H1 (cell line): ENCODE results near the gene LRRC49. TPM values are rescaled to one million over a fixed set of nuclear protein-coding genes. Genes with fewer than 3 reads are reported as not detected.

Source experiments
- ASH2L ChIP-seq: fragments of 200-600, 300-600 bp; sonication (generic); IDR thresholded peaks from one replicate; pipeline ENCODE4 v1.7.1; 2017; ENCODE audit warnings: low read length
- CTBP2 ChIP-seq: IDR thresholded peaks from 2 replicates; pipeline ENCODE4 v1.7.0; 2011; ENCODE audit warnings: borderline replicate concordance, mild to moderate bottlenecking, moderate library complexity, mixed read lengths, low read length; ENCODE audit not compliant: insufficient read depth, insufficient read length
- EZH2 ChIP-seq: fragments of 200-600 bp; sonication (generic); IDR thresholded peaks from 2 replicates; pipeline ENCODE4 v1.7.1; 2012; ENCODE audit warnings: low read depth, mild to moderate bottlenecking, moderate library complexity, low read length, inconsistent platforms; ENCODE audit not compliant: severe bottlenecking
- GTF2F1 ChIP-seq: IDR thresholded peaks from 2 replicates; pipeline ENCODE4 v1.6.1; 2012; ENCODE audit warnings: low read depth, low read length, improper control_type of control experiment, borderline replicate concordance
- HDAC6 ChIP-seq: IDR thresholded peaks from one replicate; pipeline ENCODE4 v1.7.1; 2012; ENCODE audit warnings: low read depth, mild to moderate bottlenecking, inconsistent platforms, low read length, moderate library complexity
- JUN ChIP-seq: IDR thresholded peaks from 2 replicates; pipeline ENCODE4 v1.6.1; 2011; ENCODE audit warnings: low read depth, mild to moderate bottlenecking, improper control_type of control experiment, low read length
- MAFK ChIP-seq: IDR thresholded peaks from 2 replicates; pipeline ENCODE4 v1.6.1; 2012; ENCODE audit warnings: low read depth, mild to moderate bottlenecking, improper control_type of control experiment, low read length
- NRF1 ChIP-seq: IDR thresholded peaks from 2 replicates; pipeline ENCODE4 v1.6.1; 2011; ENCODE audit warnings: mild to moderate bottlenecking, low read depth, low read length, improper control_type of control experiment
- PHF8 ChIP-seq: fragments of 200-600 bp; sonication (generic); conservative IDR thresholded peaks from 2 replicates; pipeline ENCODE4 v1.7.1; 2012; ENCODE audit warnings: low read depth, mild to moderate bottlenecking, inconsistent platforms, low read length, moderate library complexity
- POU5F1 ChIP-seq: IDR thresholded peaks from 2 replicates; pipeline ENCODE4 v1.6.1; 2011; ENCODE audit warnings: low read depth, mild to moderate bottlenecking, low read length, moderate library complexity
- RXRA ChIP-seq: IDR thresholded peaks from 2 replicates; pipeline ENCODE4 v1.6.1; 2011; ENCODE audit warnings: low read depth, mild to moderate bottlenecking, low read length, moderate library complexity; ENCODE audit not compliant: insufficient read depth
- SIX5 ChIP-seq: IDR thresholded peaks from 2 replicates; pipeline ENCODE4 v1.6.1; 2011; ENCODE audit warnings: mild to moderate bottlenecking, low read depth, low read length
- TAF1 ChIP-seq: IDR thresholded peaks from 2 replicates; pipeline ENCODE4 v1.6.1; 2011; ENCODE audit warnings: mild to moderate bottlenecking, low read depth, low read length
- polyA plus RNA-seq, 7 experiments: library from polyadenylated mRNA; depleted of rRNA in 3 of 7; stranded (reverse) in 5 of 7; unstranded in 2 of 7; fragments of >200 nt in 5 of 7; fragments of 200-250 nt in 2 of 7; gene quantifications; 1 replicate in 5 of 7; 2 replicates in 1 of 7; 4 replicates in 1 of 7; pipeline versions ENCODE4 v1.2.1 to v1.2.3, GENCODE V29; 2011 to 2013; ENCODE audit warnings: missing spikeins in 2 of 7, mixed read lengths in 2 of 7
- total RNA-seq: library from RNA; stranded (reverse); fragmentation: NEBNext Ultra II Directional; extraction: Animal tissue kit (Norgen Biotek cat#: 25700); gene quantifications from 2 replicates; pipeline ENCODE4 v1.2.1, GENCODE V29; 2021
- TF ChIP-seq, protein P1 (sequence below): IDR thresholded peaks from 2 replicates; pipeline ENCODE4 v1.6.1; 2011; ENCODE audit warnings: low read depth, mild to moderate bottlenecking, low read length; ENCODE audit not compliant: insufficient read depth

Gene LRRC49
- total and polyA plus RNA-seq, 2 of the 8 experiments (the other 6 are each of a cell fraction or from before 2014, with no cell fraction given) = 5.0 to 10.4 TPM

DNA sequence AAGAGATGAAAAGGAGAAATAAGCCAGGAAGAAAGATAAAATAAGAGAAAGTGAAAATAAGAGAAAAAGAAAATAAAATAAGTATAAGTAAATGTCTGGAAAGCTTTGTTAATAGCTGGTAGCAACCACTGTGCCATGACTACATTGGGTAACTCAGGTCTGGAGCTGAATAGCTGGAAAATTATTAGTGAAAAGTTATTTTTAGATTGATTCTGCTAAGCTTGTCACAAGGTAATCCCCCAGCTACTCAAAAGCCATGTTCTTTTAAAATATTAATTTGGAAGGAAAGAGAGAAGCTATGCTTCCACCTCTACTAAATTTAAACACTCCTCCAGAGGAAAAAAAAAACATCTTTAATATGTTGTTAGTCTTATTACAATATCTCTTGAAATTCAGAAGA lies 117.8 kb downstream of the LRRC49 start (continued):
- TF ChIP-seq JUN (no peak), SIX5 (no peak), POU5F1 (no peak), RXRA (no peak), MAFK (no peak), PHF8 (no peak), NRF1 (no peak), GTF2F1 (no peak), CTBP2 (no peak), ASH2L (no peak), EZH2 (no peak), HDAC6 (no peak), TAF1 (no peak)
- TF ChIP-seq, protein P1, sequence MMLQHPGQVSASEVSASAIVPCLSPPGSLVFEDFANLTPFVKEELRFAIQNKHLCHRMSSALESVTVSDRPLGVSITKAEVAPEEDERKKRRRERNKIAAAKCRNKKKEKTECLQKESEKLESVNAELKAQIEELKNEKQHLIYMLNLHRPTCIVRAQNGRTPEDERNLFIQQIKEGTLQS = no peak
